ENCODE measurements around the gene DGCR2. TPM values are rescaled to one million over a fixed set of nuclear protein-coding genes. Genes with fewer than 3 reads are reported as not detected.

DGCR2 gene
- total and polyA plus RNA-seq, 10 of the 15 experiments (the other 5 are each of a cell fraction or from before 2014, with no cell fraction given), result 0.19 to 28.4 (median 16.0) TPM

- TF ChIP-seq BRCA1 (IDR thresholded peaks at IDR 0.05; ENCODE audit: low read depth, low read length), result no peak
- TF ChIP-seq RCOR1 (conservative IDR thresholded peaks at IDR 0.05; ENCODE audit: low read depth, low read length), result no peak
- TF ChIP-seq KDM1A (IDR thresholded peaks at IDR 0.05; ENCODE audit: borderline replicate concordance), result no peak
- TF ChIP-seq MYC (IDR thresholded peaks at IDR 0.05; ENCODE audit: insufficient read depth, insufficient read length, insufficient replicate concordance, low read length, severe bottlenecking), result no peak
Observed at GRCh38 chr22:19019029-19019678, 103.1 kb downstream of the DGCR2 start (continued).

- intact Hi-C loops (cut with micrococcal nuclease; ENCODE audit: unreplicated experiment), result no loop called here
- Histone ChIP-seq H3K4me1 (ENCODE audit: control insufficient read depth, insufficient read depth, low read length) (no peaks in the 10 kb centered on the region), H3K9ac (ENCODE audit: control insufficient read depth, insufficient read depth, low read length) (no peak overlapping the region), H3K79me2 (ENCODE audit: control insufficient read depth, insufficient read depth, low read length) (no peaks in the 10 kb centered on the region), H2AFZ (ENCODE audit: control insufficient read depth, low read depth, low read length) (no peak overlapping the region), H4K20me1 (ENCODE audit: control insufficient read depth, insufficient read depth) (no peaks in the 10 kb centered on the region), H3K4me3 (no peak overlapping the region), H3K4me2 (ENCODE audit: control insufficient read depth, insufficient read depth) (no peak overlapping the region), H3K36me3 (ENCODE audit: control insufficient read depth in 2 of 2, insufficient read depth in 2 of 2, low read length in 1 of 2) (no peaks in the 10 kb centered on the region), H3K9me3 (replicated peaks; ENCODE audit: control insufficient read depth, insufficient read depth, low read length) (no peaks in the 10 kb centered on the region), H3K27ac (ENCODE audit: control insufficient read depth, insufficient read depth) (no peak overlapping the region), H3K27me3 (replicated peaks in 1 of 2; ENCODE audit: control insufficient read depth in 2 of 2, insufficient read depth in 2 of 2, low read length in 1 of 2) (peaks cover 0 to 5% of the 10 kb centered on the region in 2 experiments; a peak in 1 of 4 replicates)
- 1% methylated on average over 4 of the region's 4 CpGs for WGBS (ENCODE audit: insufficient coverage, insufficient replicate concordance, low lambda C conversion rate, missing lambda C conversion rate)
- no peak for ATAC-seq
- RAD21 ChIA-PET (ENCODE audit: unreplicated experiment), result no interaction called here
- CTCF ChIA-PET, result no interaction called here
- POLR2A ChIA-PET, result no interaction called here
- FAIRE-seq, result no peak
- DNase-seq (ENCODE audit: low read depth, low spot score), result no peak
- SMC1A ChIA-PET (ENCODE audit: uncharacterized antibody, unreplicated experiment), result no interaction called here
- BruUV-seq (replicated peaks), result no TSS peak
- in situ Hi-C loops (cut with MboI), result no loop called here
- no peak for TF ChIP-seq PAX5 (IDR thresholded peaks at IDR 0.05; ENCODE audit: borderline replicate concordance, low read depth, low read length)
- no peak for TF ChIP-seq HCFC1 (IDR thresholded peaks at IDR 0.05; ENCODE audit: low read length)
- TF ChIP-seq CREB1 (IDR thresholded peaks at IDR 0.05; ENCODE audit: low read depth), result no peak
- no peak for TF ChIP-seq RELA (IDR thresholded peaks at IDR 0.05; ENCODE audit: borderline replicate concordance, partially characterized antibody)
- no peak for TF ChIP-seq IKZF1 (conservative IDR thresholded peaks at IDR 0.05)
- TF ChIP-seq SMAD5 (IDR thresholded peaks at IDR 0.05; ENCODE audit: low read depth), result no peak
- TF ChIP-seq PML (IDR thresholded peaks at IDR 0.05; ENCODE audit: low read length), result no peak
- no peak for TF ChIP-seq SIN3A (IDR thresholded peaks at IDR 0.05; ENCODE audit: low read depth, low read length)
- TF ChIP-seq ZNF207 (IDR thresholded peaks at IDR 0.05; ENCODE audit: borderline replicate concordance), result no peak
- TF ChIP-seq E2F4 (IDR thresholded peaks at IDR 0.05; ENCODE audit: low read depth, low read length), result no peak
- TF ChIP-seq POU2F2 (IDR thresholded peaks at IDR 0.05; ENCODE audit: borderline replicate concordance, low read depth, low read length), result no peak
- no peak for TF ChIP-seq HSF1 (IDR thresholded peaks at IDR 0.05; ENCODE audit: low read depth, low read length)
- TF ChIP-seq TAF1 (IDR thresholded peaks at IDR 0.05; ENCODE audit: borderline replicate concordance, low read depth, low read length), result no peak
- no peak for TF ChIP-seq JUND (IDR thresholded peaks at IDR 0.05; ENCODE audit: low read depth, low read length)
- no peak for TF ChIP-seq ESRRA (IDR thresholded peaks at IDR 0.05; ENCODE audit: low read length)
- no peak for TF ChIP-seq CEBPZ (IDR thresholded peaks at IDR 0.05; ENCODE audit: low read depth, low read length)
Observed at GRCh38 chr22:19018256-19018655, 104.0 kb downstream of the DGCR2 start.
